Natural killer cell treated with Interleukin-12 subunit alpha and Interleukin-12 subunit beta and Interleukin-15 and Interleukin-18, amount 100 ng/mL, for 72 hours (primary cell): ENCODE measurements around the gene FHAD1. TPM values are rescaled to one million over a fixed set of nuclear protein-coding genes. Genes with fewer than 3 reads are reported as not detected.

Source experiments
- ATAC-seq, 2 donors: fragments of 150-1000 bp; cut with Tn5 transposase in 1 of 2; sonication (Bioruptor Pico), chemical (Tn5 transposase) in 1 of 2; 2 replicates each; pipeline ENCODE4 v1.10.0; 2021
- DNase-seq: peaks from one replicate; pipeline ENCODE4 v3.0.0; 2022; ENCODE audit warnings: low spot score
- H3K27ac Mint-ChIP-seq, 2 donors: 1 replicate in 1 of 2; 2 replicates in 1 of 2; pipeline ENCODE4 v1.8.0; 2022; ENCODE audit warnings: mixed read lengths in 2 of 2, mild to moderate bottlenecking in 1 of 2, moderate library complexity in 1 of 2
- H3K27me3 Mint-ChIP-seq, 2 donors: 1 replicate in 1 of 2; 2 replicates in 1 of 2; pipeline ENCODE4 v1.8.0; 2022; ENCODE audit warnings: mixed read lengths in 2 of 2
- H3K36me3 Mint-ChIP-seq: one replicate; pipeline ENCODE4 v1.8.0; 2022; ENCODE audit warnings: mixed read lengths
- H3K4me1 Mint-ChIP-seq, 2 donors: 1 replicate in 1 of 2; 2 replicates in 1 of 2; pipeline ENCODE4 v1.8.0; 2022; ENCODE audit warnings: low read depth in 2 of 2, mixed read lengths in 2 of 2, mild to moderate bottlenecking in 1 of 2
- H3K4me3 Mint-ChIP-seq: one replicate; pipeline ENCODE4 v1.8.0; 2022; ENCODE audit warnings: mixed read lengths
- H3K9me3 Mint-ChIP-seq: 2 replicates; pipeline ENCODE4 v1.8.0; 2022; ENCODE audit warnings: mixed read lengths
- total RNA-seq, 2 donors: library from RNA; stranded (reverse); gene quantifications; one replicate each; pipeline ENCODE4 v1.2.3, GENCODE V29; 2022

The FHAD1 gene
- total RNA-seq, 2 donors from 2014 or later: 0.42 TPM; not detected in 1

DNA sequence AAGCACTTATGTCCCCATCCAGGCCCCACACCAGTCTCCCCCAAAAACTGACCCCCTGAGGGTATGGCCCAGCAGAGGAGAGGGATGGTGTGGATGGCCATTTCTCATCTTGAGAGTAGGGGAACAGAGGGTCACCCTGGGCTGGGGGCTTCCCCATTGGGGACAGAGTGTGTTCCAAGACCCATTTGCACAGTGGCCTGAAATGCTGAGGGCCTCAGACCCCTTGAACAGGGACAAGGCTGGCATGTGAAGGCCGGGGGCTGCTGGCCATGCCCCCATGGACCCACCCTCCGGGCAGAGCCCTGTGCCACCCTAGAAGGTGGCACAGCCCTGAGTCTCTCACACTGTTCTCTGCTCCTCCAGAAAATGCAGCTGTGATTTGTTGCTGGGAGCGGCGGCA lies 199.2 kb downstream of the FHAD1 start:
- H3K9me3 Mint-ChIP-seq: no peaks in the 10 kb centered on the region
- H3K4me3 Mint-ChIP-seq: peak overlapping the region; percentile 40
- DNase-seq: no peak
- H3K27me3 Mint-ChIP-seq: peaks cover 8 to 9% of the 10 kb centered on the region in 2 donors
- peaks cover 12 to 14% of the 10 kb centered on the region in 2 donors for H3K4me1 Mint-ChIP-seq
- no peak overlapping the region for H3K27ac Mint-ChIP-seq
- no peak for ATAC-seq
- no peaks in the 10 kb centered on the region for H3K36me3 Mint-ChIP-seq

Other genes with a start within 250 kb of the FHAD1 start
- gene TMEM51, start 93.5 kb upstream of the FHAD1 start, total RNA-seq: not detected
- gene EFHD2, start 162.7 kb downstream of the FHAD1 start, total RNA-seq: 100 to 1,000 TPM; 164 to 185 TPM
- 1 to 10 TPM in 1 of 2 donors, under 1 TPM in 1; 0.53 to 2.3 TPM for gene CTRC, start 191.2 kb downstream of the FHAD1 start, total RNA-seq
- not detected for gene CELA2A, start 209.5 kb downstream of the FHAD1 start, total RNA-seq
- gene CELA2B, start 228.9 kb downstream of the FHAD1 start, total RNA-seq: not detected